Esophagus muscularis mucosa (tissue), 4 donors: ENCODE data around the gene EIF4E.

ENCODE experiments used
- CTCF ChIP-seq, 3 experiments: fragments of 200-600 bp in 2 of 3; fragments of 450-650 bp in 1 of 3; sonication (generic) in 2 of 3; IDR thresholded peaks; one replicate each; pipeline ENCODE4 v1.5.1; 2017 to 2019; ENCODE audit warnings: antibody characterized with exemption in 3 of 3, mild to moderate bottlenecking in 2 of 3, moderate library complexity in 1 of 3
- EP300 ChIP-seq: sonication (generic); formaldehyde crosslinking; IDR thresholded peaks from one replicate; pipeline ENCODE4 v1.6.1; 2017; ENCODE audit warnings: antibody characterized with exemption
- POLR2A ChIP-seq: fragments of 450-650 bp; IDR thresholded peaks from one replicate; pipeline ENCODE4 v1.6.1; 2017; ENCODE audit warnings: antibody characterized with exemption, moderate library complexity, mild to moderate bottlenecking, low read depth

- TF ChIP-seq CTCF (IDR thresholded peaks at IDR 0.05) (no peak), POLR2A (no peak), EP300 (no peak)
Measured at GRCh38 chr4:98967786-98968329, 38.9 kb upstream of the EIF4E start.
